H1 (cell line): ENCODE data around the gene JPH2. TPM values are rescaled to one million over a fixed set of nuclear protein-coding genes. Genes with fewer than 3 reads are reported as not detected.

Source experiments
- CTCF ChIA-PET: fragments of 300-600 bp; sonication (Branson Sonifier 250); formaldehyde crosslinking; loops from one replicate; lab custom pipeline; 2021; ENCODE audit not compliant: partially characterized antibody; lab: Charles Lee
- POLR2A ChIA-PET: fragments of 300-600 bp; sonication (Branson Sonifier 250); formaldehyde crosslinking; loops from one replicate; lab custom pipeline; 2021; ENCODE audit warnings: inconsistent platforms; ENCODE audit not compliant: partially characterized antibody; lab: Charles Lee
- DNase-seq, 2 experiments: peaks; one replicate each; pipeline versions ENCODE4 v3.0.0 to v3.0.0-alpha.2; 2010 to 2022; ENCODE audit warnings: low spot score in 2 of 2, low read depth in 1 of 2, mixed read lengths in 1 of 2
- FAIRE-seq: peaks from 2 replicates; lab custom pipeline; 2011; peaks lifted over from hg19 to GRCh38; lab: Jason Lieb, UNC
- H2AFZ ChIP-seq: 2 replicates; pipeline ENCODE4 v1.8.1; 2012; ENCODE audit warnings: low read length, inconsistent platforms
- H2AK5ac ChIP-seq: 2 replicates; pipeline ENCODE4 v1.6.1; 2013; ENCODE audit warnings: low read depth, low read length
- H2BK120ac ChIP-seq: replicated peaks from 2 replicates; pipeline ENCODE3; 2013; ENCODE audit warnings: low read depth, low read length, inconsistent platforms
- H2BK12ac ChIP-seq: 2 replicates; pipeline ENCODE4 v1.6.1; 2013; ENCODE audit warnings: low read depth, low read length
- H2BK15ac ChIP-seq: 2 replicates; pipeline ENCODE4 v1.6.1; 2013; ENCODE audit warnings: low read length
- H2BK20ac ChIP-seq: 2 replicates; pipeline ENCODE4 v1.6.1; 2013; ENCODE audit warnings: low read length
- H2BK5ac ChIP-seq: 2 replicates; pipeline ENCODE4 v1.6.1; 2013; ENCODE audit warnings: low read depth, low read length
- H3K14ac ChIP-seq: 2 replicates; pipeline ENCODE4 v1.6.1; 2013; ENCODE audit warnings: inconsistent platforms; ENCODE audit not compliant: insufficient read length
- H3K18ac ChIP-seq: 2 replicates; pipeline ENCODE4 v1.6.1; 2013; ENCODE audit warnings: low read length; ENCODE audit errors: extremely low read depth
- H3K23ac ChIP-seq: 2 replicates; pipeline ENCODE4 v1.6.1; 2013; ENCODE audit warnings: inconsistent platforms; ENCODE audit not compliant: insufficient read length
- H3K23me2 ChIP-seq: 2 replicates; pipeline ENCODE4 v1.6.1; 2013; ENCODE audit warnings: low read depth, low read length
- H3K27ac ChIP-seq: 2 replicates; pipeline ENCODE4 v1.6.1; 2011; ENCODE audit warnings: low read depth, low read length, inconsistent platforms
- H3K27me3 ChIP-seq, 4 experiments: replicated peaks in 1 of 4; 1 replicate in 1 of 4; 2 replicates in 3 of 4; pipeline versions ENCODE4 v1.6.1 to v1.8.1; 2011 to 2013; ENCODE audit warnings: low read length in 3 of 4, mild to moderate bottlenecking in 3 of 4, inconsistent platforms in 2 of 4, mixed read lengths in 2 of 4, moderate library complexity in 1 of 4; ENCODE audit not compliant: control insufficient read depth in 3 of 4, insufficient read depth in 3 of 4; ENCODE audit errors: extremely low read depth in 1 of 4
- H3K36me3 ChIP-seq, 4 experiments: 2 replicates each; pipeline versions ENCODE4 v1.6.1 to v1.8.1; 2011 to 2013; ENCODE audit warnings: mild to moderate bottlenecking in 4 of 4, low read length in 3 of 4, moderate library complexity in 2 of 4, control low read depth in 1 of 4, inconsistent platforms in 1 of 4; ENCODE audit not compliant: insufficient read depth in 4 of 4, control insufficient read depth in 2 of 4
- H3K4ac ChIP-seq: replicated peaks from 2 replicates; pipeline ENCODE3; 2013; ENCODE audit warnings: low read length, low read depth, mixed read lengths, inconsistent platforms; ENCODE audit not compliant: insufficient read length
- H3K4me1 ChIP-seq, 4 experiments: replicated peaks in 1 of 4; 1 replicate in 1 of 4; 2 replicates in 3 of 4; pipeline versions ENCODE4 v1.6.1 to v1.8.1; 2011 to 2013; ENCODE audit warnings: low read length in 3 of 4, inconsistent platforms in 2 of 4, mixed read lengths in 1 of 4; ENCODE audit not compliant: insufficient read depth in 4 of 4, control insufficient read depth in 3 of 4
- H3K4me2 ChIP-seq, 2 experiments: 2 replicates each; pipeline versions ENCODE4 v1.6.1 to v1.8.1; 2011 to 2013; ENCODE audit warnings: low read depth in 2 of 2, low read length in 2 of 2, control low read depth in 1 of 2, inconsistent platforms in 1 of 2, mild to moderate bottlenecking in 1 of 2; ENCODE audit not compliant: insufficient read depth in 1 of 2
- H3K4me3 ChIP-seq, 4 experiments: fragments of 200-600, 300-600 bp in 1 of 4; sonication (generic), shearing (Covaris generic), sonication (Bioruptor Twin) in 1 of 4; 2 replicates each; pipeline versions ENCODE4 v1.5.1 to v1.8.1; 2011 to 2016; ENCODE audit warnings: low read length in 4 of 4, low read depth in 3 of 4, control low read depth in 2 of 4, inconsistent platforms in 2 of 4, mild to moderate bottlenecking in 2 of 4, mixed read lengths in 1 of 4, moderate library complexity in 1 of 4; ENCODE audit not compliant: insufficient read depth in 2 of 4; ENCODE audit errors: extremely low read depth in 1 of 4
- H3K56ac ChIP-seq: replicated peaks from 2 replicates; pipeline ENCODE3; 2013; ENCODE audit warnings: low read depth, mild to moderate bottlenecking, mixed read lengths, low read length, inconsistent platforms; ENCODE audit not compliant: insufficient read length
- H3K79me1 ChIP-seq: 2 replicates; pipeline ENCODE4 v1.6.1; 2013; ENCODE audit warnings: low read depth, low read length, control low read depth
- H3K79me2 ChIP-seq, 2 experiments: 2 replicates each; pipeline versions ENCODE4 v1.6.1 to v1.8.1; 2012 to 2013; ENCODE audit warnings: low read length in 2 of 2, mild to moderate bottlenecking in 2 of 2, inconsistent platforms in 1 of 2; ENCODE audit not compliant: insufficient read depth in 2 of 2, control insufficient read depth in 1 of 2
- H3K9ac ChIP-seq, 4 experiments: replicated peaks in 1 of 4; 1 replicate in 1 of 4; 2 replicates in 3 of 4; pipeline versions ENCODE4 v1.6.1 to v1.8.1; 2011 to 2013; ENCODE audit warnings: low read depth in 3 of 4, low read length in 3 of 4, control low read depth in 2 of 4, mild to moderate bottlenecking in 2 of 4, moderate library complexity in 2 of 4, inconsistent platforms in 1 of 4; ENCODE audit errors: extremely low read depth in 1 of 4
- H3K9me3 ChIP-seq, 2 experiments: 2 replicates each; pipeline versions ENCODE4 v1.6.1 to v1.8.1; 2012 to 2013; ENCODE audit warnings: mild to moderate bottlenecking in 2 of 2, moderate library complexity in 2 of 2, control low read depth in 1 of 2, inconsistent platforms in 1 of 2, low read depth in 1 of 2, low read length in 1 of 2, mixed read lengths in 1 of 2; ENCODE audit not compliant: insufficient read depth in 2 of 2
- H4K20me1 ChIP-seq, 2 experiments: replicated peaks in 1 of 2; 2 replicates each; pipeline versions ENCODE3 to v1.8.1; 2011 to 2013; ENCODE audit warnings: inconsistent platforms in 2 of 2, low read length in 2 of 2, mild to moderate bottlenecking in 1 of 2; ENCODE audit not compliant: insufficient read depth in 2 of 2, control insufficient read depth in 1 of 2
- H4K5ac ChIP-seq: 2 replicates; pipeline ENCODE4 v1.6.1; 2013; ENCODE audit warnings: low read length, low read depth, mixed read lengths, inconsistent platforms; ENCODE audit not compliant: insufficient read length
- H4K8ac ChIP-seq: 2 replicates; pipeline ENCODE4 v1.8.0; 2013; ENCODE audit warnings: mild to moderate bottlenecking, moderate library complexity, low read length, inconsistent platforms; ENCODE audit not compliant: insufficient read depth; ENCODE audit errors: extremely low read depth
- H4K91ac ChIP-seq: replicated peaks from 2 replicates; pipeline ENCODE3; 2013; ENCODE audit warnings: low read length, mixed read lengths, inconsistent platforms; ENCODE audit not compliant: insufficient read length
- CEBPB ChIP-seq: IDR thresholded peaks from 2 replicates; pipeline ENCODE4 v1.6.1; 2012; ENCODE audit warnings: low read depth, low read length
- HDAC2 ChIP-seq, 2 experiments: fragments of 300-600 bp in 1 of 2; sonication (generic) in 1 of 2; IDR thresholded peaks; 2 replicates each; pipeline ENCODE4 v1.6.1; 2011 to 2012; ENCODE audit warnings: low read depth in 2 of 2, low read length in 2 of 2, mild to moderate bottlenecking in 2 of 2, moderate library complexity in 2 of 2, borderline replicate concordance in 1 of 2, inconsistent platforms in 1 of 2
- NANOG ChIP-seq: IDR thresholded peaks from 2 replicates; pipeline ENCODE4 v1.6.1; 2011; ENCODE audit warnings: low read length, low read depth, mild to moderate bottlenecking, inconsistent platforms; ENCODE audit not compliant: insufficient read depth, poor library complexity, severe bottlenecking
- SIN3A ChIP-seq, 2 experiments: IDR thresholded peaks in 1 of 2; conservative IDR thresholded peaks in 1 of 2; 2 replicates each; pipeline ENCODE4 v1.6.1; 2011 to 2012; ENCODE audit warnings: low read length in 2 of 2, improper control_type of control experiment in 1 of 2, low read depth in 1 of 2, mild to moderate bottlenecking in 1 of 2
- SP1 ChIP-seq: IDR thresholded peaks from 2 replicates; pipeline ENCODE4 v1.6.1; 2011; ENCODE audit warnings: low read depth, low read length
- TAF7 ChIP-seq: optimal IDR thresholded peaks from 2 replicates; pipeline ENCODE3; 2011; ENCODE audit warnings: low read depth, mild to moderate bottlenecking, inconsistent platforms, low read length, moderate library complexity, borderline replicate concordance
- TBP ChIP-seq: IDR thresholded peaks from 2 replicates; pipeline ENCODE4 v1.6.1; 2011; ENCODE audit warnings: low read depth, low read length, improper control_type of control experiment
- ZNF274 ChIP-seq: IDR thresholded peaks from 2 replicates; pipeline ENCODE4 v1.7.0; 2012; ENCODE audit warnings: low read length, borderline replicate concordance; ENCODE audit errors: extremely low read depth
- WGBS, 2 experiments: shearing (Covaris generic) in 1 of 2; methylation state at CpG; one replicate each; pipeline versions ENCODE4 v1.1.6 to v1.1.7; 2013 to 2015; ENCODE audit warnings: low lambda C conversion rate in 2 of 2, mixed read lengths in 2 of 2, inconsistent platforms in 1 of 2, low coverage in 1 of 2, missing lambda C conversion rate in 1 of 2; ENCODE audit not compliant: insufficient replicate concordance in 2 of 2, insufficient coverage in 1 of 2, insufficient read length in 1 of 2; ENCODE audit errors: extremely low coverage in 1 of 2, missing lambda C conversion rate in 1 of 2; 5-methylcytosine and 5-hydroxymethylcytosine counted together
- polyA plus RNA-seq, 7 experiments: library from polyadenylated mRNA; depleted of rRNA in 3 of 7; stranded (reverse) in 5 of 7; unstranded in 2 of 7; fragments of >200 nt in 5 of 7; fragments of 200-250 nt in 2 of 7; gene quantifications; 1 replicate in 5 of 7; 2 replicates in 1 of 7; 4 replicates in 1 of 7; pipeline versions ENCODE4 v1.2.1 to v1.2.3, GENCODE V29; 2011 to 2013; ENCODE audit warnings: missing spikeins in 2 of 7, mixed read lengths in 2 of 7
- total RNA-seq: library from RNA; stranded (reverse); fragmentation: NEBNext Ultra II Directional; extraction: Animal tissue kit (Norgen Biotek cat#: 25700); gene quantifications from 2 replicates; pipeline ENCODE4 v1.2.1, GENCODE V29; 2021

The JPH2 gene
- total and polyA plus RNA-seq, 2 of the 8 experiments (the other 6 are each of a cell fraction or from before 2014, with no cell fraction given): 0.59 to 1.3 TPM

GRCh38 chr20:44112456-44112855, 74.5 kb downstream of the JPH2 start:
- no peak overlapping the region for H3K27ac ChIP-seq
- no peak overlapping the region for H3K56ac ChIP-seq
- FAIRE-seq (no peak), DNase-seq (no peak)
- H3K4me2 ChIP-seq: no peak overlapping the region
- ChIA-PET POLR2A (interaction anchor here (0.9 to 1.2 kb wide), 2 partner anchors 87 to 98 kb away, joined by 3 read pairs; partner anchors contain the start of gene OSER1), CTCF (interaction anchor here (0.6 to 15.8 kb wide), 8 partner anchors 9 to 987 kb away, joined by 3 to 512 read pairs (median 4); partner anchors contain the start of gene JPH2)
- no peak overlapping the region for H3K9ac ChIP-seq
- no peaks in the 10 kb centered on the region for H4K20me1 ChIP-seq
- H2BK20ac ChIP-seq: no peak overlapping the region
- no peak overlapping the region for H4K91ac ChIP-seq
- H2BK12ac ChIP-seq: no peak overlapping the region
- no peak overlapping the region for H3K14ac ChIP-seq
- no peak overlapping the region for H2BK5ac ChIP-seq
- no peak overlapping the region for H3K18ac ChIP-seq
- H2AK5ac ChIP-seq: no peak overlapping the region
- no peak overlapping the region for H2BK15ac ChIP-seq
- no peaks in the 10 kb centered on the region for H3K27me3 ChIP-seq
- no peak overlapping the region for H2AFZ ChIP-seq
- no peaks in the 10 kb centered on the region; a peak in 1 of 7 replicates for H3K4me1 ChIP-seq
- no peak overlapping the region for H3K4me3 ChIP-seq
- WGBS, 2 experiments: 93% methylated on average over 6 of the region's 6 CpGs; no CpG with 5 or more reads in 1 of the 2 experiments
- H3K23me2 ChIP-seq: no peaks in the 10 kb centered on the region
- no peak overlapping the region for H2BK120ac ChIP-seq
- H4K5ac ChIP-seq: no peak overlapping the region
- H3K79me2 ChIP-seq: no peaks in the 10 kb centered on the region
- H3K36me3 ChIP-seq: no peaks in the 10 kb centered on the region
- no peaks in the 10 kb centered on the region for H3K79me1 ChIP-seq
- no peak overlapping the region for H3K23ac ChIP-seq
- H3K9me3 ChIP-seq: peaks cover 9 to 12% of the 10 kb centered on the region in 2 experiments
- H3K4ac ChIP-seq: no peak overlapping the region
- H4K8ac ChIP-seq: no peak overlapping the region
- TF ChIP-seq ZNF274: no peak
- TF ChIP-seq SIN3A (conservative IDR thresholded peaks at IDR 0.05 in 1 of 2, IDR thresholded peaks at IDR 0.05 in 1 of 2; ENCODE audit: low read depth in 1 of 2, low read length in 2 of 2): no peak
- no peak for TF ChIP-seq TAF7
- no peak for TF ChIP-seq CEBPB
- TF ChIP-seq NANOG: no peak
- TF ChIP-seq TBP: no peak
- no peak for TF ChIP-seq SP1
- no peak for TF ChIP-seq HDAC2 (IDR thresholded peaks at IDR 0.05; ENCODE audit: borderline replicate concordance in 1 of 2, low read depth in 2 of 2, low read length in 2 of 2)
